NCI-H446 treated with DMSO at 0.1 percent for 48 hours (cell line): ENCODE results near the gene TPP1.

Experiments used
- DNase-seq: peaks from one replicate; lab custom pipeline; 2025; lab: John Stamatoyannopoulos, UW

TPP1 gene

DNA sequence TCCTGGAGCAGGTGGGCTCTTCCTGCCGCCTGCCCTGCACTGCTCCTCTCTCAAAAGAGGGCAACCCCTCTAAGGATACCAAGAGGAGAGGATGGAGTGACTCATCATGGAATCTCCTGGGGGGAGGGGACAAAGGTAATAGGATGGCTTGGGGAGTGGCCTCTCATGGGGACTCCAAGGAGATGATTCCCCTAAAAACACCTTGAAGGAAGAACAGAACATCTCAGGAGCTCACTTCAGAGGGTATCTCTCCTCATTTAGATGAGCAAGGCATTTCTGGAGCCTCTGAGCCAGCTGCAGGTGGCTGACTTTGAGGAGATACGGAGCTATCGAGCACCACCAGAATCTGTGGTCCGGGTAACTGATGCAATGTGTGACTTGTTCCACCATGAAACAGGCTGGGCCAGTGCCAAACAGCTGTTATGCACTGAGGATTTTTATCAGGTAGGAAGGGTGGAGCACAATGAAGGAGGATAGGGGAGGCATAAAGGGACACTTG is 56.1 kb downstream of the TPP1 start:
- DNase-seq = no peak
